ENCODE measurements around the gene SLC12A6.
"Not testable (repeated sequence)": the region's sequence is repeated elsewhere in the genome, so short reads cannot be mapped to it uniquely, and the experiment has no call there.

The SLC12A6 gene

DNA sequence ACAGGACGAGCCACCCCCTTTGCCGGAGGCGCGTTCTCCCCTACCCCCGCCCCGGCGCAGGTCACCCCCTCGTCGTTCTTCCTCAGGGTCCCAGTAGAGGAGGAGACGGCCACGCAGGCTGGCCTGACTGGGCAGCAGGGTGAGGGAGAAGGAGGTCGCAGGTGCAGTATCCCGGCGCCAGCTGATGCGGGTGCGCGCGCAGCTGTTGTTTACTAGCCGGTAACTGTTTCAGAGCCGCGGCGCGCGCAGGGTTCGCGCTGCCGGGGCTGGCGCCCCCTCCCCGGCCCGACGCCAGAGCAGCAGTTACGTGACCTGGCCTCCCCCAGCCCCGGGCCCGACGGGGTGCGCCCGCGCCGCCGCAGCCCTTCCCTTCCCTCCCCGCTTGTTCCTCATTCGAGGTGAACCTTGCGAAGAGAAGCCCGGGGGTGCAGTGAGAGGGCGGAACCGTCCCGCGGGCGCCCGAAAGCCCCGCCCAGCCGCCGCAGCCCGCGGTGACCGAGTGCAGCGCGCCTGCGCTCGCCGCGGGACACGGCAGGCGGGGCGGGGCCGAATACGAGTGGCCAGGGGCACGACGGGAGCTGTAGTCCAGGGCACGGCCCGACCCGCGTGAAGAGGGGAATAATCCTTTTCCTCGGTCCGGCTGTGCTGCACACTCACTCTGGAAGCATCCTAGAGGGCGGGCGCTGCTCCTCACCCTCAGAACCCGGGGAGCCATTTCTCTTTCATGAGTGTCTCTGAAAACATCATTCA is at the start of gene SLC12A6:
SLC12A6 (minus strand) TSS at position 225 of the 750 bp plus-strand sequence. CDS start 1,101 bp downstream, outside the sequence.
- DNase-seq (ENCODE audit: low spot score): peak; percentile 93

- DNase-seq (ENCODE audit: low spot score): not testable (repeated sequence)
Measured at GRCh38 chr15:34381829-34382521, 44.4 kb upstream of the SLC12A6 start.

DNA sequence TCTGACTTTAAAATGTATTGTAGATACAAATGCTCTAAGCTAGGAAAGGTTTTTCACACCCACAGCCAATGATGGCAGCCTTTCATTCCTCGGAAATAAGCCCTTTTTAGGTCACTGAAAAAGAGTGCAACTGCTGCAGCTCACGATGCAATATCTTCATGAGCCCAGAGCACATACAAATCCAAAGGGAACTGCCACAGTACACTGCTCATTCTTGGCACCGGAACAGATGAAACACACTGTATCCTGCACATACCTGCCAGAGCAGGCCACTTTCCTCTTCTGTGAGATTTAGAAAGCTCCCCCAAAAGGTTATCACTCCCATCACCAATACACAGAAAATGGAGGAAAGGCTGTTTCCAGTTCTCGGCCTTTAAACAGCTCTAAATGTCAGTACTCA is 42.9 kb upstream of the SLC12A6 start:
- not testable (repeated sequence) for DNase-seq (ENCODE audit: low spot score)

DNA sequence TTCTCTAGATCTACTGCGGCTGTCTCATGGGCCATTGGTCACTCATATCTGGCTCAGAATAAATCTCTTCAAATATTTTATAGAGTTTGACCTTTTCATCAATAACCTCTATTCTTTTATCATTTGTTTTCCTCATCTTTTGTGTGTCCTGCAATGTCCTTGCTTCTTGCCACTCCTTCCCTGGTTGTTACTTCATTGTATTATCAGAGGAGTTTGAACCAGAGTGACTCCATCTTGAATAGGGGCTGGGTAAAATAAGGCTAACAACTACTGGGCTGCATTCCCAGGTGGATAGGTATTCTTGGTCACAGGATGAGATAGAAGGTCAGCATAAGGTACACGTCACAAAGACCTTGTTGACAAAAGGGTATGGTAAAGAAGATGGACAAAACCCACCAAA is 39.3 kb upstream of the SLC12A6 start:
- DNase-seq (ENCODE audit: low spot score): no peak

GRCh38 chr15:34375541-34375940 is 38.0 kb upstream of the SLC12A6 start:
- DNase-seq (ENCODE audit: low spot score): not testable (repeated sequence)

- no peak for DNase-seq (ENCODE audit: low spot score)
Measured at GRCh38 chr15:34374816-34375215, 37.2 kb upstream of the SLC12A6 start.

- DNase-seq (ENCODE audit: low spot score): no peak
Measured at GRCh38 chr15:34373951-34374350, 36.4 kb upstream of the SLC12A6 start.

GRCh38 chr15:34370643-34371042 is 33.1 kb upstream of the SLC12A6 start:
- no peak for DNase-seq (ENCODE audit: low spot score)

GRCh38 chr15:34370129-34370528 is 32.5 kb upstream of the SLC12A6 start:
- DNase-seq (ENCODE audit: low spot score): no peak

DNA sequence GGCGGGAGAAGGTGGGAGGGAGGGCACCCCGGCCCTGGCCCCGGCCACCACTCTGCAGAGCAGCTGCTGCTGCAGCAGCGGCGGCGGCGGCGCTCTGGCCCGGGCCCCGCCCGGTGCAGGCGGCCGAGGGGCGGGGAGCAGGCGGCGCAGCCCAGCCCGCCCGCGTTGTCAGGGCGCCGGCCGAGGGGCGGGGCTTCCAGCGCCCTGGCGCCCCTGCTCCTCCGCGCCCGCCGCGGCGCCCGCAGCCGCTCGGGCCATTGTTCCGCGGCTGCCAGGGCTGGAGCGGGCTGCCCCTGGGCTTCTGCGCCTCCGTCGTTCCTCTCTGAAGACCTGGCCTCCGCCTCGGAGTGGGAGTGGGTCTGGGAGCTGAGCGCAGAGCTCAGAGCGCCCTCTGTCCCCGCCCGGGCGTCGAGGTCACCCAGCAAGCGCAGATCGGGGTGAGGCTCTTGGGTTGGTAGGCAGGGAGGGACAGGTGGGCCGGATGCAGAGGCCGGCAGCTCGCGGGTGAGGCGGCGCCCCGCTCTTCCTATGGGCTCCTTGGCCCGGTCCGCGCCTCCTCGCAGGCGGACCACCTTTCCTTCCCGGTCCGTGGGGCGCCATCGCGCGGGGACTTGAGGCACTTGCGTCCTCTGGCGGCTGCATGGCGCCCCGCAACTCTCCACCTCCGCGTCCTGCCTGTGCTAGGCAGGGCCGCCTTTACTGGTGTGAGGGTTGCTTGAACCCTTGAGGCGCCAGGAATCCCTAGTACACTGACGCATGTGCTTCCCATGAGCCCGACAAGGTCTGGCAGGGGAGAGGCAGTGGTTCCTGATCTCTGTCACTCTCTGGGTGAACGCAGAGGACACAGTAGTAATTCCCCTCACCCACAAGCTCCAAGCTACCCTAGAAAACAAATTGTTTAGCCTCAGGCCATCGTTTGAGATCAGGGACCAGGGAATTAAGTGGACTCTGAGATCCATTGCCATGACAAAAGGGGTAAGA is 29.8 kb upstream of the SLC12A6 start, which contains the start of gene LPCAT4:
LPCAT4 (minus strand) TSS at position 96 of the 981 bp plus-strand sequence. CDS start 96 bp downstream, outside the sequence.
- peak; percentile 98 for DNase-seq (ENCODE audit: low spot score)

DNA sequence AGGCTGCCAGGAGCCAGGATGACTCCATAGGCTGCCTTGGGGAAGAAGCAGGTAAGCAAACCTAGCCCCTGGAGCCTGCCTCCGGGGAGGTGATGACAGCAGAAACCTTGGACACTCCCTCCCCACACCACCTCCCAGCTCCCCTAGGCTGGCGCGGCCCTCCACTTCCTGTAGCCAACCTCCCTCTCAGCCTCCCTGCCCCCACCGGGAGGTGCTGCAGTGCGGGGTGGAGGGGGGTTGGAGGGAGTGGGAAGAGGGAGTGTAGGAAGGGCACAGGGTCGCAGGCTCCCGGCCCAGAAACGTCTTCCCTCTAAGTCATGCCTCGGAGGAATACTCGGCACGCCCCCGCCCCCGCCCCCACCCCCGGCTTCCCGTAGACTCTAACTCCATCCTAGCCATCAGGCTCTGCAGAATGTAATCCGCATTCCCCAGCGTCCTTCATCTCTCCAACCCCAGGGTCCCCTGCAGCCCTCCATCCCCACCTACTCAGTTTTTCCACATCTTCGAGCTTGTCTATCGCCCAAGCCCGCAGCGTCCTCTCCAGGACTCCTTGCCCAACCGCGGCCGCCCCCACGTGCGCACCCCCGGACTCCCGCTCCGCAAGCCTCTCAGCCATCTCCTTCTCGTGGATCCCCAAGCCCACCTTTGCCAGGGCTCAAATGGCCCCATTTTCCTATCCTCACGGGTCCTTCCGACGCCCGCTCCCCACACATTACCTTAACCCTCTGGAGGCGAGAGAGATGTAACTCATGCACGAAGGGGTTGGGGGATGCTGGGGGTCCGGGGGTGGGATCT is 28.9 kb upstream of the SLC12A6 start:
- DNase-seq (ENCODE audit: low spot score): peak; percentile 89

GRCh38 chr15:34365836-34366235 is 28.3 kb upstream of the SLC12A6 start:
- DNase-seq (ENCODE audit: low spot score): no peak

DNA sequence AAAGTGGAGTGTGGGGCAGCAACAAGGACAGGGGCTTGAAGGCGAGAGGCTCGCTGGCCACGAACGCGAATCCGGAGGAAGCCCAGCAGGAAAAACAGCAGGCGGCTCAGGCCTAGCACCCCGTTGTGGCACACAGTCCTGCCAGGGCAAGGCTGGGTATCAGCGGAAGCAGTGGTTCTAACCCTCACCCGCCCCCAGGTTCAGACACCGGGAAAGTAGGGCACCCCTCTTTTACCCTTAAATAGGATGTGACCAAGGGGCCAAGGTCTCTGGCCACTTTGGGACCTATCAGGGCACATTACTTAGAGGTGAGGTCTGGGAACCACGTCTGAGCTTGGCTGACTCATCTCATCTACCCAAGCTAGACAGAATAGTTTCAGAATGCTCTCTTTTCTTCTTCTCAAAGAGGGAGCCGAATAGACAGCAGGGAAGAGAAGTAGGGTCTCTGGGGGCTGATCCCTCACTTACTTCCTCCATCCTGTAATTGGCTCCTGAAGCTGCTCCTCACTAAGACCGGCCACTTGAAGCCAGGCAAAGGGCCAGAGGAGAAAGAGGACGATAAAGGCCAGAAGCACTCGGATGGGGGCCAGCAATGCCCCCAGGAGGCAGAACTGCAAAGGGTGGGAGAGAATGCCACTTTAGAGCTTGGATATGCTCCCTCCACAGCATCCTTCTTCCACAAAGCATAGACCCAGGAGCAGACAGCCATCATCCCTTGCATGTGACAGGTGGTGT is 27.7 kb upstream of the SLC12A6 start:
- no peak for DNase-seq (ENCODE audit: low spot score)

- DNase-seq (ENCODE audit: low spot score): no peak
Measured at GRCh38 chr15:34364041-34364440, 26.5 kb upstream of the SLC12A6 start.

DNA sequence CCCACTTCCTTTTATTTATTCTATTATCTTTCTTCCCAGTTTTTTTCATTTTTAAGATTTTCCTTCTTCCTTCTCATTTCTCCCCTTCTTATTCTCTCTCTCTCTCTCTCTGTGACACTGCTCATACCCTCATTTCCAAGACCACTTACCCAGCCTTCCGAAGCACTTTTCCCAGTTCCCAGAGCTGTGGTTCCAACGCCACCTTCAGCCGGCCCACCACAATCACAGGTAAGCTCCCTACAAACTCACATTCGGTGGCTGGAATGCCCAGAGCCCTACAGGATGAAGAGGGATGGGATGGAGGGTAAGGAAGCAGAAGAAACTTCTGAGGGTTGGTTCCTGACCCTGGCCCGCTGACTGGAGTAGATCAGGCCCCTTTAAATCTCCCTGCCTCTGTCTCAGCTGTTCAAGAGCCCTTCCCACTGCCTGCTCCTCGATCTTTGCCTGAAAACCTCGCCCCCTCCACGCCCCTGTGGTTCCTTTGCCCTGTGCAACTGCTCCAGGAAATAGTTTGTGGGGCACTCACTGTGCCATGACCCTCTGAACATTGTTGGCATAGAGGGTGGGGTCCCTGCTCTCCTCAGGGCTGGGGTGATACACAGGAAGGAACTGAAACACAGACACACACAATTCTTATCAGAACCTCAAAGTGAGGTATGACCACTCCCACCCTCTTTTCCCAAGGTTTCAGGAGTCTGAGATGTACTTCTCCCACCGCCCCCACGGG is 24.6 kb upstream of the SLC12A6 start:
- DNase-seq (ENCODE audit: low spot score): no peak

- no peak for DNase-seq (ENCODE audit: low spot score)
Measured at GRCh38 chr15:34361278-34361677, 23.7 kb upstream of the SLC12A6 start.

GRCh38 chr15:34360298-34360697 is 22.7 kb upstream of the SLC12A6 start:
- peak; percentile 61 for DNase-seq (ENCODE audit: low spot score)

DNA sequence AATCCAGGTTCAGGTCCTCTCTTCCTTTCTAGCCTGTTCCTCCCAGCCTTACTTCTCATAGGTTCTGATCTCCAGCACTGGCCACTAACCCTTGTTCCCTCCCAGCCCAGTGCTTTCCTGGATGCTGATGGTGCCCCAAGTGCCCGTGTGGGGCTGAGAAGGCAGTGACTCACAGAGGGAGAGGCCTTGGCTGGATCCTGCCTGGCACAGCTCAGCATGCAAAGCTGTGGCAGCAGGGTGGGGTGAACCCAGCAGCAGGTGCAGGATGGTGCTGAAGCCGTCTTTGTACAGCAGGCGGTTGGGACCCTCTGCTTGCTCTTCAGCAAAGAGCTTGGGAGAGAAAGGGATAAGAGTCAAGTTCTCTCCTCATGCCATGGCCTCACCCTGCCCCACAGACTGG is 21.8 kb upstream of the SLC12A6 start:
- DNase-seq (ENCODE audit: low spot score): no peak

GRCh38 chr15:34358948-34359347 is 21.4 kb upstream of the SLC12A6 start:
- no peak for DNase-seq (ENCODE audit: low spot score)

GRCh38 chr15:34358367-34358766 is 20.8 kb upstream of the SLC12A6 start:
- DNase-seq (ENCODE audit: low spot score): peak; percentile 42
